ENCODE measurements around the gene CKAP4. TPM values are rescaled to one million over a fixed set of nuclear protein-coding genes. Genes with fewer than 3 reads are reported as not detected.

Gene CKAP4
- total and polyA plus RNA-seq, 9 of the 15 experiments (the other 6 are each of a cell fraction or from before 2014, with no cell fraction given): 0.08 to 0.20 TPM; not detected in 7

- no peak for FAIRE-seq
- Histone ChIP-seq H3K79me2 (ENCODE audit: control insufficient read depth, insufficient read depth, low read length) (no peaks in the 10 kb centered on the region), H3K27ac (ENCODE audit: extremely low read depth, low read depth, low read length) (no peak overlapping the region), H3K27me3 (ENCODE audit: control insufficient read depth in 2 of 2, insufficient read depth in 2 of 2, low read length in 2 of 2) (peaks cover 0 to 12% of the 10 kb centered on the region in 2 experiments; a peak in 2 of 5 replicates), H3K9me1 (ENCODE audit: control insufficient read depth, insufficient read depth, low read length) (no peaks in the 10 kb centered on the region), H3K36me3 (ENCODE audit: control insufficient read depth, insufficient read depth, low read length) (no peaks in the 10 kb centered on the region), H3K9ac (ENCODE audit: insufficient read depth in 1 of 2, low read depth in 2 of 2, low read length in 2 of 2) (no peak overlapping the region), H2AFZ (ENCODE audit: low read depth, low read length) (no peak overlapping the region), H4K20me1 (replicated peaks; ENCODE audit: control insufficient read depth, insufficient read depth, low read length) (no peaks in the 10 kb centered on the region), H3K9me3 (replicated peaks; ENCODE audit: control insufficient read depth, insufficient read depth, low read depth, low read length) (no peaks in the 10 kb centered on the region), H3K4me2 (ENCODE audit: insufficient read depth, low read length) (no peak overlapping the region), H3K4me1 (replicated peaks in 1 of 2; ENCODE audit: control insufficient read depth in 2 of 2, insufficient read depth in 2 of 2, low read length in 2 of 2) (no peaks in the 10 kb centered on the region), H3K4me3 (no peak overlapping the region)
- in situ Hi-C loops (cut with MboI) (no loop called here), intact Hi-C loops (cut with micrococcal nuclease) (no loop called here)
- TF ChIP-seq BCLAF1 (IDR thresholded peaks at IDR 0.05; ENCODE audit: borderline replicate concordance in 1 of 2, control insufficient read depth in 1 of 2, low read depth in 2 of 2, low read length in 1 of 2) (no peak), ZEB2 (IDR thresholded peaks at IDR 0.05) (no peak), ZNF253 (CRISPR knock-in tag; conservative IDR thresholded peaks at IDR 0.05) (no peak), ZNF354B (CRISPR knock-in tag; IDR thresholded peaks at IDR 0.05) (no peak), FOXO4 (CRISPR knock-in tag; IDR thresholded peaks at IDR 0.05) (no peak)
- BruUV-seq (replicated peaks): no TSS peak
- ChIA-PET CTCF (ENCODE audit: low intra/inter-chr PET ratio) (no interaction called here), POLR2A (interaction anchor here (0.8 kb wide), 1 partner anchor 869 kb away, joined by 3 read pairs; no protein-coding TSS in a partner anchor)
- 0% methylated on average over 10 of the region's 10 CpGs for WGBS (ENCODE audit: insufficient coverage, low coverage, missing lambda C conversion rate)
- ATAC-seq: no peak
- DNase-seq (ENCODE audit: extremely low read depth in 1 of 4, low spot score in 3 of 4): no peak
Measured at GRCh38 chr12:106193394-106194215, 54.2 kb downstream of the CKAP4 start.

Measured in K562 (cell line).